ENCODE results near the gene OSCP1.

DNA sequence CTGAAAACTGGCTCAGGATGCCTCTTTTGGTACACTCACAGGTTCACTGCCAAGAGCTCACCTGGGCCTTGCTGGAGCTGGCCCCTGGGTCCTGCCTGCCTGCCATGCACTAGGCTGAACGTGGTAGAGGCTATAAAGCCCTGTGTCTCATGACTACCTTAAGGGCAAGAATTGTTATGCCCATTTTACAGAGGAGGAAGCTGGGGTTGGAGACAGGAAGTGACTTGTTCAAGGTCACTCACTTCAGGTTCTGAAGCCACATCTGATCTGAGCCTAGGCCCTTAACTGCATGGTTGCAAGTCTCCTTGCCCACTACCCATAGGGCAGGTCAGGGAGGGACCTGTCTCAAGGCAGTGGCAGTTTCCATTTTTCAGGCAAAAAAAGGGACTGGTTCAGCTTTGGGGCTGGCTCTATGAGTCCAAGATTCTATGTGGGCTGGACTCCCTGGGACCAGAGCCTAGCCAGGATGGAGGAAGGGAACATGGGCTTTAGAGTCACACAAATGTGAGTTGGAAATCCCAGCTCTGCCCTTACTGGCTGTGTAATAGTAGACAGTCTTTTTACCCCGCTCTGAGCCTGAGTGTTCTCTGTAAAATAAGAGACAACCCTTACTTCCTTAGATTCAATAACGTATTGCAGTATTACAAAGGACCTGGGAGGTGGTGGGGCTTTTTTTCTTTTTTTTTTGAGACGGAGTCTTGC lies 72.3 kb downstream of the OSCP1 start:
- TF ChIP-seq, protein P1, sequence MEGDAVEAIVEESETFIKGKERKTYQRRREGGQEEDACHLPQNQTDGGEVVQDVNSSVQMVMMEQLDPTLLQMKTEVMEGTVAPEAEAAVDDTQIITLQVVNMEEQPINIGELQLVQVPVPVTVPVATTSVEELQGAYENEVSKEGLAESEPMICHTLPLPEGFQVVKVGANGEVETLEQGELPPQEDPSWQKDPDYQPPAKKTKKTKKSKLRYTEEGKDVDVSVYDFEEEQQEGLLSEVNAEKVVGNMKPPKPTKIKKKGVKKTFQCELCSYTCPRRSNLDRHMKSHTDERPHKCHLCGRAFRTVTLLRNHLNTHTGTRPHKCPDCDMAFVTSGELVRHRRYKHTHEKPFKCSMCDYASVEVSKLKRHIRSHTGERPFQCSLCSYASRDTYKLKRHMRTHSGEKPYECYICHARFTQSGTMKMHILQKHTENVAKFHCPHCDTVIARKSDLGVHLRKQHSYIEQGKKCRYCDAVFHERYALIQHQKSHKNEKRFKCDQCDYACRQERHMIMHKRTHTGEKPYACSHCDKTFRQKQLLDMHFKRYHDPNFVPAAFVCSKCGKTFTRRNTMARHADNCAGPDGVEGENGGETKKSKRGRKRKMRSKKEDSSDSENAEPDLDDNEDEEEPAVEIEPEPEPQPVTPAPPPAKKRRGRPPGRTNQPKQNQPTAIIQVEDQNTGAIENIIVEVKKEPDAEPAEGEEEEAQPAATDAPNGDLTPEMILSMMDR (IDR thresholded peaks at IDR 0.05), result no peak
- TF ChIP-seq TCF7L2 (IDR thresholded peaks at IDR 0.05; ENCODE audit: low read depth, low read length) (no peak), POLR2AphosphoS5 (IDR thresholded peaks at IDR 0.05; ENCODE audit: low read depth, low read length) (no peak), SIN3A (IDR thresholded peaks at IDR 0.05; ENCODE audit: borderline replicate concordance, insufficient read depth, low read depth, low read length) (no peak), REST (IDR thresholded peaks at IDR 0.05; ENCODE audit: insufficient read depth in 1 of 2, low read depth in 2 of 2, low read length in 1 of 2) (no peak)
